ENCODE data around the gene ALDH1B1. TPM values are rescaled to one million over a fixed set of nuclear protein-coding genes. Genes with fewer than 3 reads are reported as not detected.

ALDH1B1 gene
- total and polyA plus RNA-seq, 9 donors = 15.7 to 24.1 (median 21.1) TPM

DNA sequence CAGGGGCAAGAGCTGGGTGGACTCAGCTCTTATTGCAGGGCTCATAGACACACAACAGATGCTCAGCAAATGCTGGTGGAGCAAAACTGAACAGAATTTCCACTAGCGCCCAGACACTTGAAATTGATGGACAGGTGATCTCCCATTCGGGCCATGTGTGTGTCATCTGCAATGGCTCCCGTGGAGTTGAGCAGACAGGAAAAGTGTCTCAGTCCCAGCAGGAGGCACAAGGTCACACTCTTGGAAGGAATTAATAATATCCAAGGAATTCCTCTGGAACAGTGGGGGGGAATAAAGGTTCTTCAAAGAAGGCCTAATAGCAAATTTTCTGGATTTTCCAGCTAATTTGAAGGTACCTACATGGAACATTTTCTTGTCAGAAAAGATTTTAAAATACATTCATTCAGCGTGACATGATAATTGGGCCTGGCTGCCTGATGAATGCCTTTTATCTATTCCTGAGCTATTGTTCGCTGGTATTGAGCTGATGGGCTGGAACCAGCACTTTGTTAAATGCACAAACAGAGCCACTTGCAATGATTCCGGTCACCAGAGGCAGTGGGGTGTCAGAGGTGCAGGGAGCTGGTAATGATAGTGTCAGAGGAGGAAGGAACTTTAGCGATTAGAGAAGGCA lies 31.5 kb upstream of the ALDH1B1 start:
- Histone ChIP-seq H3K4me3 (ENCODE audit: low read length) (no peak overlapping the region), H3K27me3 (ENCODE audit: control insufficient read depth, insufficient read depth, low read length) (no peaks in the 10 kb centered on the region), H3K36me3 (ENCODE audit: control insufficient read depth, insufficient read depth, low read length) (no peaks in the 10 kb centered on the region), H3K27ac (ENCODE audit: low read length) (no peak overlapping the region), H3K9me3 (replicated peaks; ENCODE audit: control insufficient read depth, low read depth, low read length) (no peaks in the 10 kb centered on the region), H3K4me1 (ENCODE audit: control insufficient read depth, insufficient read depth, low read length) (peaks cover 23% of the 10 kb centered on the region)
- 73% methylated on average over 6 of the region's 7 CpGs for WGBS (ENCODE audit: insufficient coverage)
- no peak for DNase-seq

- Histone ChIP-seq H3K4me1 (ENCODE audit: control insufficient read depth, insufficient read depth, low read length) (peaks cover 23% of the 10 kb centered on the region), H3K4me3 (ENCODE audit: low read length) (no peak overlapping the region), H3K27ac (ENCODE audit: low read length) (no peak overlapping the region), H3K9me3 (replicated peaks; ENCODE audit: control insufficient read depth, low read depth, low read length) (no peaks in the 10 kb centered on the region), H3K36me3 (ENCODE audit: control insufficient read depth, insufficient read depth, low read length) (no peaks in the 10 kb centered on the region), H3K27me3 (ENCODE audit: control insufficient read depth, insufficient read depth, low read length) (no peaks in the 10 kb centered on the region)
- 73% methylated on average over 6 of the region's 6 CpGs for WGBS (ENCODE audit: insufficient coverage)
- DNase-seq = peak; percentile 66
Observed at GRCh38 chr9:38361473-38361850, 31.0 kb upstream of the ALDH1B1 start.

DNA sequence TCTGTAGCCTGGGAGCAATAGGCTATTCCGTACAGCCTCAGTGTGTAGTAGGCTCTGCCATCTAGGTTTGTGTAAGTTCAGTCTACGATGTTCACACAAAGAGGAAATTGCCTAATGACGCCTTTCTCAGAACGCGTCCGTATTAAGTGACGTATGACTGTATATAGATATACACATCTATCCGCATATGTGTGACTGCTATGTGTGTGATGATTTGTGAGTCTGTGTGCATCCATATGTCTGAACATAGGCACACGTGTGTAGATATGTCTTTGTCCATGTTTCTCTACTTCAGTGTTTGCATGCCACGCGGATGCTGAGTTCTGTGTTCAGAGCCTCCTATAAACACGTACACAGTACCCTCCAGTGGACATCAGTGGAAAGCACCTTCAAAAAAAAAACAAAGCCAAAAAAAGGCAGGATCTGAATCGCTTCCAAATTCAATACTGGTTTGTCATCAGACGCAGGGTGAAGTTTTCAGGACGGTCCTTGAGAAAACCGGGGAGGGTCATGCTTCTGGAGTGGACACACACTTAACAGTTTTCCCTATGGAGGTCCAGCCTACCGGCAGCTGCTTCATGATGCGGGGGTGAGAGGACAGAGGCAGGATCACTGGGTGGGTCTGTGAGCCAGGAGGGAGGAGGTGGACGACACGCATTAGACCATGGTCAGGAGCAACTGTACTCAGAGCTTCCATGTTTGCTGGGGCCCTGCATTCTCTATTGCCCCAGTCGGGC lies 29.5 kb upstream of the ALDH1B1 start:
- peaks cover 23% of the 10 kb centered on the region for H3K4me1 ChIP-seq (ENCODE audit: control insufficient read depth, insufficient read depth, low read length)
- peak; percentile 89 for DNase-seq
- H3K36me3 ChIP-seq (ENCODE audit: control insufficient read depth, insufficient read depth, low read length) = no peaks in the 10 kb centered on the region
- no peaks in the 10 kb centered on the region for H3K9me3 ChIP-seq (replicated peaks; ENCODE audit: control insufficient read depth, low read depth, low read length)
- no peaks in the 10 kb centered on the region for H3K27me3 ChIP-seq (ENCODE audit: control insufficient read depth, insufficient read depth, low read length)
- WGBS (ENCODE audit: insufficient coverage) = 43% methylated on average over 5 of the region's 21 CpGs
- H3K4me3 ChIP-seq (ENCODE audit: low read length) = no peak overlapping the region
- H3K27ac ChIP-seq (ENCODE audit: low read length) = no peak overlapping the region

DNA sequence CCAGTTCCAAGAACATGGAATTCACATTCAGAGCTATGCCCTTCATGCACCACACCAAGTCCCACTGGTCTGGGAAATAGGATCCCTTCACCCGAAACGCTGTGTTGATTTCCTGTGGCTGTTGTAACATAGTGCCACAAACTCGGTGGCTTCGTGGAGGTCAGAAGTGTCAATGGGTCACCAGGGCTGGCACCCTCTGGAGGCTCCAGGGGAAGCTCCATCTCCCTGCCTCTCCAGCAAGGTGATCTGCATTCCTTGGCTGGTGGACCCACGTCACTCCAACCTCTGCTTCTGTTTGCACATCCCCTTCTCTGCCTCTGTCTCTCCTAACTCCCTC lies 28.9 kb upstream of the ALDH1B1 start:
- DNase-seq = no peak
- 82% methylated on average over 3 of the region's 5 CpGs for WGBS (ENCODE audit: insufficient coverage)
- Histone ChIP-seq H3K4me3 (ENCODE audit: low read length) (no peak overlapping the region), H3K9me3 (replicated peaks; ENCODE audit: control insufficient read depth, low read depth, low read length) (no peaks in the 10 kb centered on the region), H3K36me3 (ENCODE audit: control insufficient read depth, insufficient read depth, low read length) (no peaks in the 10 kb centered on the region), H3K4me1 (ENCODE audit: control insufficient read depth, insufficient read depth, low read length) (peaks cover 23% of the 10 kb centered on the region), H3K27ac (ENCODE audit: low read length) (no peak overlapping the region), H3K27me3 (ENCODE audit: control insufficient read depth, insufficient read depth, low read length) (no peaks in the 10 kb centered on the region)

GRCh38 chr9:38367898-38368297 lies 24.6 kb upstream of the ALDH1B1 start:
- H3K9me3 ChIP-seq (replicated peaks; ENCODE audit: control insufficient read depth, low read depth, low read length) = no peaks in the 10 kb centered on the region
- no peaks in the 10 kb centered on the region for H3K27me3 ChIP-seq (ENCODE audit: control insufficient read depth, insufficient read depth, low read length)
- no peaks in the 10 kb centered on the region for H3K36me3 ChIP-seq (ENCODE audit: control insufficient read depth, insufficient read depth, low read length)
- H3K4me1 ChIP-seq (ENCODE audit: control insufficient read depth, insufficient read depth, low read length) = peaks cover 9% of the 10 kb centered on the region
- no peak overlapping the region for H3K27ac ChIP-seq (ENCODE audit: low read length)
- no peak for DNase-seq
- no peak overlapping the region for H3K4me3 ChIP-seq (ENCODE audit: low read length)

- Histone ChIP-seq H3K27me3 (ENCODE audit: control insufficient read depth, insufficient read depth, low read length) (no peaks in the 10 kb centered on the region), H3K4me3 (ENCODE audit: low read length) (no peak overlapping the region), H3K27ac (ENCODE audit: low read length) (no peak overlapping the region), H3K36me3 (ENCODE audit: control insufficient read depth, insufficient read depth, low read length) (no peaks in the 10 kb centered on the region), H3K9me3 (replicated peaks; ENCODE audit: control insufficient read depth, low read depth, low read length) (no peaks in the 10 kb centered on the region), H3K4me1 (ENCODE audit: control insufficient read depth, insufficient read depth, low read length) (peaks cover 5% of the 10 kb centered on the region)
- DNase-seq = no peak
- WGBS (ENCODE audit: insufficient coverage) = 80% methylated on average over 1 of the region's 2 CpGs
Observed at GRCh38 chr9:38368731-38369130, 23.8 kb upstream of the ALDH1B1 start.

- Histone ChIP-seq H3K4me1 (ENCODE audit: control insufficient read depth, insufficient read depth, low read length) (peaks cover 5% of the 10 kb centered on the region), H3K27me3 (ENCODE audit: control insufficient read depth, insufficient read depth, low read length) (no peaks in the 10 kb centered on the region), H3K9me3 (replicated peaks; ENCODE audit: control insufficient read depth, low read depth, low read length) (no peaks in the 10 kb centered on the region), H3K36me3 (ENCODE audit: control insufficient read depth, insufficient read depth, low read length) (no peaks in the 10 kb centered on the region), H3K4me3 (ENCODE audit: low read length) (no peak overlapping the region), H3K27ac (ENCODE audit: low read length) (no peak overlapping the region)
- 80% methylated on average over 1 of the region's 4 CpGs for WGBS (ENCODE audit: insufficient coverage)
- DNase-seq = no peak
Observed at GRCh38 chr9:38370176-38370575, 22.3 kb upstream of the ALDH1B1 start.

DNA sequence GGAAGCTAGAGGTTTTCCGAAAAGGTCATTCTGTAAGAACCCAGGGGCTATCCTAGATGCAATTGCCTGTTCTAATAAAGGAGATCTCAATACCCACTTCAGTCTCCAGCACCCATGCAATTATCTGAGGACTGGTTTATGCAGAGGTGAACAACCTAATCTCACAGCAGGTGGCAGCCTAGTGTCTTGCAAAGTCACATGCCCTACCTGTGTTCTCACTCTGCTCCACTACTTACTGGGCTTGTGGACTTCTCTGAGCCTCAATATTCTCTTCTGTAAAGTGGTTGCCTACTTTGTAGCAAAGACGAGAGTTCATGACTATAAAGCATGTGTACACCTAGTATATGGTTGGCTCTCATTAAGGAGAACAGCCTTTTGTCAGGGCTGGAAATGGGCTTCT lies 21.0 kb upstream of the ALDH1B1 start:
- H3K4me1 ChIP-seq (ENCODE audit: control insufficient read depth, insufficient read depth, low read length) = peaks cover 5% of the 10 kb centered on the region
- no peaks in the 10 kb centered on the region for H3K27me3 ChIP-seq (ENCODE audit: control insufficient read depth, insufficient read depth, low read length)
- no peak overlapping the region for H3K27ac ChIP-seq (ENCODE audit: low read length)
- no CpG with 5 or more reads among the region's 2 CpGs for WGBS (ENCODE audit: insufficient coverage)
- H3K36me3 ChIP-seq (ENCODE audit: control insufficient read depth, insufficient read depth, low read length) = no peaks in the 10 kb centered on the region
- H3K9me3 ChIP-seq (replicated peaks; ENCODE audit: control insufficient read depth, low read depth, low read length) = no peaks in the 10 kb centered on the region
- no peak overlapping the region for H3K4me3 ChIP-seq (ENCODE audit: low read length)
- DNase-seq = no peak

- Histone ChIP-seq H3K27me3 (ENCODE audit: control insufficient read depth, insufficient read depth, low read length) (no peaks in the 10 kb centered on the region), H3K36me3 (ENCODE audit: control insufficient read depth, insufficient read depth, low read length) (no peaks in the 10 kb centered on the region), H3K4me1 (ENCODE audit: control insufficient read depth, insufficient read depth, low read length) (peaks cover 5% of the 10 kb centered on the region), H3K4me3 (ENCODE audit: low read length) (no peak overlapping the region), H3K9me3 (replicated peaks; ENCODE audit: control insufficient read depth, low read depth, low read length) (no peaks in the 10 kb centered on the region), H3K27ac (ENCODE audit: low read length) (no peak overlapping the region)
- WGBS (ENCODE audit: insufficient coverage) = 28% methylated on average over 4 of the region's 10 CpGs
- DNase-seq = peak; percentile 44
Observed at GRCh38 chr9:38372762-38373619, 19.5 kb upstream of the ALDH1B1 start.

DNA sequence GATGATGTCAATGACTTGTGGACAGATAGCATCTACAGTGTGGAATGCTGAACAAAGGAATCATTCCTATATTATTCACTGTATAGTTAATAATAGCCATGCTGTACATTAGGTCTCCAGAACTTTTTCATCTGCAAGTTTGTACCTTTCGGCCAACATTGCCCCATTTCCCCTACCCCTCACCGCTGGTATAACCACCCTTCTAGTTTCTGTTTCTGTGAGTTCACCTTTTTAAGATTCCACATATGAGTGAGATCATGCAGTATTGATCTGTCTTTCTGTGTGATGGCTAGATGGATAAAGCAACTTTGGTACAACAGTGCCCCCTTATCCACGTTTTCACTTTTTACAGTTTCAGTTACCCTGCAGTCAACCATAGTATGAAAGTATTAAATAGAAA lies 18.8 kb upstream of the ALDH1B1 start:
- Histone ChIP-seq H3K9me3 (replicated peaks; ENCODE audit: control insufficient read depth, low read depth, low read length) (no peaks in the 10 kb centered on the region), H3K4me3 (ENCODE audit: low read length) (no peak overlapping the region), H3K27me3 (ENCODE audit: control insufficient read depth, insufficient read depth, low read length) (no peaks in the 10 kb centered on the region), H3K36me3 (ENCODE audit: control insufficient read depth, insufficient read depth, low read length) (no peaks in the 10 kb centered on the region), H3K27ac (ENCODE audit: low read length) (no peak overlapping the region), H3K4me1 (ENCODE audit: control insufficient read depth, insufficient read depth, low read length) (peaks cover 5% of the 10 kb centered on the region)
- no CpG with 5 or more reads among the region's 3 CpGs for WGBS (ENCODE audit: insufficient coverage)
- no peak for DNase-seq

All from muscle of leg (tissue), 11 donors.